ENCODE results near the gene TIMP4.

The TIMP4 gene

DNA sequence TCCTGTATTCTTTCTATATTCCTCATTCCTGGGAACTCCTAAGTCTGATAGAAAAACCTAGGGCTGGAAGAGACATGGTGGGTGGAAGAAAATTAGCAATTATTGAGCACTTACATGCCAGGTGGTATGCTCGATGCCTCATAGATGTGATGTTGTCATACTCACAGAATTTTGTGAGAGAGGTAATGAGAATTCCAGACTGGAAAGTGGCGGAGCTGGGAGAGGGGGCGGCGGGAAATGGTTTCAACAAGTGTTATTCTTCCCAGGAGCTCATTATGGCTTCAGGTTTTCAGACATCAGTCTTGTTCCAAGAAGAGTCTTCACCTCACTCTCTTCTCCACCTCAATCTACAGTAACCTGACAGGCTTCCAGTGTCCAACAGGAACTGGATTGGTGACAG is 16.2 kb downstream of the TIMP4 start:
- no peak overlapping the region for H3K27ac ChIP-seq (ENCODE audit: low read length)
- no peak overlapping the region for H3K9ac ChIP-seq (ENCODE audit: low read depth, low read length)
- no peaks in the 10 kb centered on the region for H3K36me3 ChIP-seq (ENCODE audit: insufficient read depth, low read length)
- H3K4me3 ChIP-seq (ENCODE audit: low read depth in 1 of 2, low read length in 2 of 2): no peak overlapping the region
- H3K4me2 ChIP-seq (ENCODE audit: insufficient read depth, low read length): no peak overlapping the region
- DNase-seq: no peak
- no peaks in the 10 kb centered on the region for H3K9me3 ChIP-seq (ENCODE audit: insufficient read depth, low read length, severe bottlenecking)
- ATAC-seq (ENCODE audit: insufficient read depth, low read depth): no peak
- no peaks in the 10 kb centered on the region for H4K20me1 ChIP-seq (ENCODE audit: insufficient read depth, low read length)
- H3K27me3 ChIP-seq (ENCODE audit: insufficient read depth, low read length, poor library complexity): no peaks in the 10 kb centered on the region
- H2AFZ ChIP-seq (ENCODE audit: low read depth, low read length): no peak overlapping the region
- TF ChIP-seq EZH2 (IDR thresholded peaks at IDR 0.05; ENCODE audit: borderline replicate concordance, low read depth, low read length, severe bottlenecking): no peak
- TF ChIP-seq CTCF (IDR thresholded peaks at IDR 0.05; ENCODE audit: borderline replicate concordance, extremely low read depth, low read length, poor library complexity, severe bottlenecking): no peak
- H3K79me2 ChIP-seq (ENCODE audit: insufficient read depth, low read length): no peaks in the 10 kb centered on the region
- peaks cover 22% of the 10 kb centered on the region for H3K4me1 ChIP-seq (ENCODE audit: insufficient read depth, low read length)

GRCh38 chr3:12141350-12141749 is 17.4 kb downstream of the TIMP4 start:
- Histone ChIP-seq H3K4me2 (ENCODE audit: insufficient read depth, low read length) (no peak overlapping the region), H3K79me2 (ENCODE audit: insufficient read depth, low read length) (no peaks in the 10 kb centered on the region)
- DNase-seq: no peak

DNA sequence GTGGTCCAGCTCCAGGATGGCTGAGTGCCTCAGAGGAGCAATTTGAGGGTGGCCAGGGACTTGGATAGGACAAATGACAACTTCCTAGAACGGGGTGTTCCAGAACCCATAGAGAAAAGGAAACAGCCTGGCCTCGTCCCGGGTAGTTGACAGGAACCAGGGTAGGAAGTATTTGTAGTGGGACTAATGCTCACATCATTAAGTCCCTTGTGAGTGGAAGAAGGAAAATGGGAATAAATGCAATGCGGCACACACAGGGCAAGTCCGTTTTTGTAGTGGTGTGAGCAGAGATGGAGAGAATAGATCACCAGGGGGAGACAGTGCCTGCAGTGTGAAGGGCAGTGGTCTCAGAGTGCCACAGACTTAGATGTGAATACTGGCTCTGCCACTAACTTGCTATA is 19.6 kb downstream of the TIMP4 start:
- TF ChIP-seq CTCF (IDR thresholded peaks at IDR 0.05; ENCODE audit: borderline replicate concordance, extremely low read depth, low read length, poor library complexity, severe bottlenecking) (peak; percentile 81), EZH2 (IDR thresholded peaks at IDR 0.05; ENCODE audit: borderline replicate concordance, low read depth, low read length, severe bottlenecking) (no peak)
- DNase-seq: peak; percentile 58

More at GRCh38 chr3:12141350-12141749, 17.4 kb downstream of the TIMP4 start:
- no peak for ATAC-seq (ENCODE audit: insufficient read depth, low read depth)
- Histone ChIP-seq H3K36me3 (ENCODE audit: insufficient read depth, low read length) (no peaks in the 10 kb centered on the region), H2AFZ (ENCODE audit: low read depth, low read length) (no peak overlapping the region), H3K4me3 (ENCODE audit: low read depth in 1 of 2, low read length in 2 of 2) (no peak overlapping the region), H4K20me1 (ENCODE audit: insufficient read depth, low read length) (no peaks in the 10 kb centered on the region), H3K9me3 (ENCODE audit: insufficient read depth, low read length, severe bottlenecking) (no peaks in the 10 kb centered on the region), H3K27me3 (ENCODE audit: insufficient read depth, low read length, poor library complexity) (no peaks in the 10 kb centered on the region), H3K9ac (ENCODE audit: low read depth, low read length) (no peak overlapping the region), H3K27ac (ENCODE audit: low read length) (no peak overlapping the region), H3K4me1 (ENCODE audit: insufficient read depth, low read length) (peaks cover 22% of the 10 kb centered on the region)
- TF ChIP-seq CTCF (IDR thresholded peaks at IDR 0.05; ENCODE audit: borderline replicate concordance, extremely low read depth, low read length, poor library complexity, severe bottlenecking) (no peak), EZH2 (IDR thresholded peaks at IDR 0.05; ENCODE audit: borderline replicate concordance, low read depth, low read length, severe bottlenecking) (no peak)

GRCh38 chr3:12138044-12138443 is 20.7 kb downstream of the TIMP4 start:
- Histone ChIP-seq H2AFZ (ENCODE audit: low read depth, low read length) (peak overlapping the region; percentile 41; the same call in 1 of the 2 replicates), H3K27me3 (ENCODE audit: insufficient read depth, low read length, poor library complexity) (no peaks in the 10 kb centered on the region), H3K36me3 (ENCODE audit: insufficient read depth, low read length) (no peaks in the 10 kb centered on the region), H3K4me1 (ENCODE audit: insufficient read depth, low read length) (peaks cover 32% of the 10 kb centered on the region), H3K9me3 (ENCODE audit: insufficient read depth, low read length, severe bottlenecking) (no peaks in the 10 kb centered on the region), H3K4me2 (ENCODE audit: insufficient read depth, low read length) (no peak overlapping the region), H3K27ac (ENCODE audit: low read length) (no peak overlapping the region), H3K79me2 (ENCODE audit: insufficient read depth, low read length) (no peaks in the 10 kb centered on the region), H3K4me3 (ENCODE audit: low read depth in 1 of 2, low read length in 2 of 2) (no peak overlapping the region), H4K20me1 (ENCODE audit: insufficient read depth, low read length) (no peaks in the 10 kb centered on the region), H3K9ac (ENCODE audit: low read depth, low read length) (no peak overlapping the region)
- TF ChIP-seq CTCF (IDR thresholded peaks at IDR 0.05; ENCODE audit: borderline replicate concordance, extremely low read depth, low read length, poor library complexity, severe bottlenecking): peak; percentile 55
- no peak for TF ChIP-seq EZH2 (IDR thresholded peaks at IDR 0.05; ENCODE audit: borderline replicate concordance, low read depth, low read length, severe bottlenecking)
- DNase-seq (peak; percentile 22), ATAC-seq (ENCODE audit: insufficient read depth, low read depth) (no peak)

More for the DNA sequence above, 19.6 kb downstream of the TIMP4 start:
- Histone ChIP-seq H3K36me3 (ENCODE audit: insufficient read depth, low read length) (no peaks in the 10 kb centered on the region), H2AFZ (ENCODE audit: low read depth, low read length) (no peak overlapping the region), H3K27ac (ENCODE audit: low read length) (0 out of 2 replicates have a peak overlapping the region, but pooled peaks have one; percentile 3), H3K4me2 (ENCODE audit: insufficient read depth, low read length) (no peak overlapping the region), H3K27me3 (ENCODE audit: insufficient read depth, low read length, poor library complexity) (no peaks in the 10 kb centered on the region), H4K20me1 (ENCODE audit: insufficient read depth, low read length) (no peaks in the 10 kb centered on the region), H3K4me1 (ENCODE audit: insufficient read depth, low read length) (peaks cover 32% of the 10 kb centered on the region), H3K9ac (ENCODE audit: low read depth, low read length) (no peak overlapping the region), H3K79me2 (ENCODE audit: insufficient read depth, low read length) (no peaks in the 10 kb centered on the region), H3K4me3 (ENCODE audit: low read depth in 1 of 2, low read length in 2 of 2) (no peak overlapping the region), H3K9me3 (ENCODE audit: insufficient read depth, low read length, severe bottlenecking) (no peaks in the 10 kb centered on the region)
- peak; percentile 78 for ATAC-seq (ENCODE audit: insufficient read depth, low read depth)

Data from DND-41 (cell line).